ENCODE data around the gene PFDN4.

Gene PFDN4

GRCh38 chr20:54200487-54201267 lies 7.2 kb upstream of the PFDN4 start:
- DNase-seq (ENCODE audit: low read depth) = no peak

GRCh38 chr20:54201268-54201846 lies 6.5 kb upstream of the PFDN4 start:
- no peak for DNase-seq (ENCODE audit: low read depth)

GRCh38 chr20:54203281-54203680 lies 4.6 kb upstream of the PFDN4 start:
- DNase-seq (ENCODE audit: low read depth) = no peak

- DNase-seq (ENCODE audit: low read depth) = no peak
Observed at GRCh38 chr20:54204063-54204462, 3.8 kb upstream of the PFDN4 start.

- no peak for DNase-seq (ENCODE audit: low read depth)
Observed at GRCh38 chr20:54204481-54204880, 3.4 kb upstream of the PFDN4 start.

- DNase-seq (ENCODE audit: low read depth) = no peak
Observed at GRCh38 chr20:54205450-54205849, 2.4 kb upstream of the PFDN4 start.

- no peak for DNase-seq (ENCODE audit: low read depth)
Observed at GRCh38 chr20:54207053-54207742, 689 bp upstream of the PFDN4 start.

GRCh38 chr20:54208548-54209176 lies 775 bp downstream of the PFDN4 start:
- no peak for DNase-seq (ENCODE audit: low read depth)

GRCh38 chr20:54209216-54209813 lies 1.4 kb downstream of the PFDN4 start:
- no peak for DNase-seq (ENCODE audit: low read depth)

GRCh38 chr20:54212226-54212625 lies 4.3 kb downstream of the PFDN4 start:
- no peak for DNase-seq (ENCODE audit: low read depth)

- no peak for DNase-seq (ENCODE audit: low read depth)
Observed at GRCh38 chr20:54212871-54213270, 5.0 kb downstream of the PFDN4 start.

- no peak for DNase-seq (ENCODE audit: low read depth)
Observed at GRCh38 chr20:54214566-54214965, 6.7 kb downstream of the PFDN4 start.

GRCh38 chr20:54215157-54215789 lies 7.4 kb downstream of the PFDN4 start:
- no peak for DNase-seq (ENCODE audit: low read depth)

- DNase-seq (ENCODE audit: low read depth) = no peak
Observed at GRCh38 chr20:54217762-54218161, 9.9 kb downstream of the PFDN4 start.

GRCh38 chr20:54218470-54218869 lies 10.6 kb downstream of the PFDN4 start:
- no peak for DNase-seq (ENCODE audit: low read depth)

GRCh38 chr20:54219751-54220426 lies 12.0 kb downstream of the PFDN4 start:
- no peak for DNase-seq (ENCODE audit: low read depth)

GRCh38 chr20:54220722-54221121 lies 12.8 kb downstream of the PFDN4 start:
- no peak for DNase-seq (ENCODE audit: low read depth)

- DNase-seq (ENCODE audit: low read depth) = peak; percentile 4
Observed at GRCh38 chr20:54221353-54221752, 13.5 kb downstream of the PFDN4 start.

- no peak for DNase-seq (ENCODE audit: low read depth)
Observed at GRCh38 chr20:54221996-54222890, 14.4 kb downstream of the PFDN4 start.

- no peak for DNase-seq (ENCODE audit: low read depth)
Observed at GRCh38 chr20:54223285-54223684, 15.4 kb downstream of the PFDN4 start.
